CD4-positive, alpha-beta memory T cell (primary cell): ENCODE measurements around the gene EML1. TPM values are rescaled to one million over a fixed set of nuclear protein-coding genes. Genes with fewer than 3 reads are reported as not detected.

Source experiments
- CTCF ChIA-PET: fragments of 350-600 bp; sonication (Branson Sonifier 250); formaldehyde crosslinking; loops from one replicate; lab custom pipeline; 2021; ENCODE audit warnings: inconsistent platforms; ENCODE audit not compliant: partially characterized antibody; lab: Charles Lee
- POLR2A ChIA-PET: fragments of 350-600 bp; sonication (Branson Sonifier 250); formaldehyde crosslinking; loops from one replicate; lab custom pipeline; 2021; ENCODE audit not compliant: partially characterized antibody; lab: Charles Lee
- DNase-seq, 5 donors: peaks; one replicate each; pipeline versions ENCODE4 v3.0.0 to v3.0.0-alpha.2; 2020 to 2022; ENCODE audit warnings: mixed read lengths in 1 of 5
- H3K27ac ChIP-seq: one replicate; pipeline ENCODE4 v1.7.0; 2013; ENCODE audit warnings: low read depth, low read length
- H3K27me3 ChIP-seq: 2 replicates; pipeline ENCODE4 v1.7.0; 2013; ENCODE audit warnings: mild to moderate bottlenecking, low read length, moderate library complexity; ENCODE audit not compliant: insufficient read depth
- H3K36me3 ChIP-seq: 2 replicates; pipeline ENCODE4 v1.7.0; 2013; ENCODE audit warnings: mild to moderate bottlenecking, low read length, moderate library complexity; ENCODE audit not compliant: insufficient read depth
- H3K4me1 ChIP-seq: 2 replicates; pipeline ENCODE4 v1.7.0; 2013; ENCODE audit warnings: mild to moderate bottlenecking, low read length, moderate library complexity; ENCODE audit not compliant: insufficient read depth
- H3K4me3 ChIP-seq, 2 donors: one replicate each; pipeline ENCODE4 v1.7.0; 2013; ENCODE audit warnings: low read length in 2 of 2, mild to moderate bottlenecking in 1 of 2
- H3K9me3 ChIP-seq, 2 donors: one replicate each; pipeline ENCODE4 v1.7.0; 2013; ENCODE audit warnings: low read length in 2 of 2, control low read depth in 1 of 2; ENCODE audit not compliant: control insufficient read depth in 1 of 2
- H3K27ac Mint-ChIP-seq, 7 donors: one replicate each; pipeline ENCODE4 v1.8.0; 2020 to 2021; ENCODE audit warnings: mixed read lengths in 7 of 7, mild to moderate bottlenecking in 6 of 7, inconsistent platforms in 3 of 7, moderate library complexity in 3 of 7
- H3K27me3 Mint-ChIP-seq, 2 donors: one replicate each; pipeline ENCODE4 v1.8.0; 2020 to 2021; ENCODE audit warnings: mixed read lengths in 2 of 2
- H3K36me3 Mint-ChIP-seq, 2 donors: one replicate each; pipeline ENCODE4 v1.8.0; 2020 to 2021; ENCODE audit warnings: mixed read lengths in 2 of 2, inconsistent platforms in 1 of 2, mild to moderate bottlenecking in 1 of 2
- H3K4me1 Mint-ChIP-seq, 4 donors: one replicate each; pipeline ENCODE4 v1.8.0; 2020 to 2021; ENCODE audit warnings: mixed read lengths in 4 of 4, mild to moderate bottlenecking in 1 of 4
- H3K4me3 Mint-ChIP-seq, 8 donors: one replicate each; pipeline ENCODE4 v1.8.0; 2020 to 2021; ENCODE audit warnings: mixed read lengths in 8 of 8, mild to moderate bottlenecking in 7 of 8, moderate library complexity in 6 of 8, inconsistent platforms in 3 of 8
- H3K9me3 Mint-ChIP-seq, 8 donors: one replicate each; pipeline ENCODE4 v1.8.0; 2020 to 2021; ENCODE audit warnings: mixed read lengths in 8 of 8, mild to moderate bottlenecking in 5 of 8, inconsistent platforms in 3 of 8, moderate library complexity in 1 of 8
- intact Hi-C: fragments of 100-400 bp; cut with micrococcal nuclease; formaldehyde crosslinking; loops from one replicate; pipeline ENCODE4 v1.15.1; 2023
- polyA plus RNA-seq, 2 donors: library from polyadenylated mRNA; unstranded; fragments of 300-500 nt; fragmentation: Illumina TruSeq; gene quantifications; one replicate each; pipeline ENCODE4 v1.2.3, GENCODE V29; 2021
- total RNA-seq, 2 experiments: library from RNA; stranded (reverse); gene quantifications; one replicate each; pipeline ENCODE4 v1.2.3, GENCODE V29; 2021

Gene EML1
- total and polyA plus RNA-seq, 4 experiments from 2014 or later: 0.22 to 0.23 TPM; not detected in 2

DNA sequence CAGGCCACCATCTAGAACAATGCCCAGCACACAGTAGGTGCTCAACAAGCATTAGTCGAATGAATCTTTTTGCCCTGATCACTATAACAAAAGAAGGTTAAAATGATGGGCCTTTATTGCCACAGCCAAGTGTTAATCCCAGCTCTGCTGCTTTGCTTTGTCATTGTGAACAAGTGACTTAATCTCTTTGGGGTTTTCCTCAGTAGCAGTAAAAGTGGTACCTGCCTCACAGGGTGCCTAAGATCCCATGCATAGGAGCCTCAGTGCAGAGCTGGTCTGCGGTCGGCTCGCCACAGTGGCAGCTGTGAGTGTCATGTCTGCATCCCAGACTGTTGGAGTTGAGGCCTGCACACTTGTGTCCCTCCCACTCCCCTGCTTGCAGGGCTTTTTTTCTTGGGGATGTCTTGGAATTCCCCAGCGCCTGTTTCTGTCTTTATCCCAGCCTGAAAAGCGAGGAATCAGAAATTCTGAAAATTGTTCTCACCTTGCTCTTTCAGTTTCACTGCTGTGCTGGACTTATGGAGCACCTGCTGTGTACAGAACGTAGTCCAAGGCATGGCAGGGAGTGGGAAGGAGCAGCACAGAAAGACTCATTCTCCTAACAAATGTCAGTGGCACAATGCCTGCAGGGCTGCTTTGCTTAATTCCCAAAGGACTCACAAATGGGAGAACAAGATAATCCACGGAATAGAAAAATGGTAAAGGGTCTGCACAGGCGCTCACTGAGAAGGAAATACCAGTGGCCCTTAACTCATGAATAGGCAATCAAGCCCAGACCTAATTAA, 90.8 kb downstream of the EML1 start:
- Histone ChIP-seq H3K4me1 (no peaks in the 10 kb centered on the region), H3K27me3 (peaks cover 8% of the 10 kb centered on the region), H3K9me3 (no peaks in the 10 kb centered on the region), H3K36me3 (no peaks in the 10 kb centered on the region), H3K27ac (no peak overlapping the region), H3K4me3 (no peak overlapping the region)
- Mint-ChIP-seq H3K36me3 (no peaks in the 10 kb centered on the region), H3K4me1 (no peaks in the 10 kb centered on the region), H3K9me3 (no peaks in the 10 kb centered on the region), H3K4me3 (peak overlapping the region in 1 of 8 donors; percentile 31), H3K27ac (no peak overlapping the region), H3K27me3 (peaks cover 10 to 13% of the 10 kb centered on the region in 2 donors)
- DNase-seq: no peak
- intact Hi-C loops: no loop called here
- ChIA-PET CTCF (interaction anchor here (0.6 to 3.5 kb wide), 9 partner anchors 9 to 1881 kb away, joined by 3 to 20 read pairs (median 7); no protein-coding TSS in a partner anchor), POLR2A (no interaction called here)

DNA sequence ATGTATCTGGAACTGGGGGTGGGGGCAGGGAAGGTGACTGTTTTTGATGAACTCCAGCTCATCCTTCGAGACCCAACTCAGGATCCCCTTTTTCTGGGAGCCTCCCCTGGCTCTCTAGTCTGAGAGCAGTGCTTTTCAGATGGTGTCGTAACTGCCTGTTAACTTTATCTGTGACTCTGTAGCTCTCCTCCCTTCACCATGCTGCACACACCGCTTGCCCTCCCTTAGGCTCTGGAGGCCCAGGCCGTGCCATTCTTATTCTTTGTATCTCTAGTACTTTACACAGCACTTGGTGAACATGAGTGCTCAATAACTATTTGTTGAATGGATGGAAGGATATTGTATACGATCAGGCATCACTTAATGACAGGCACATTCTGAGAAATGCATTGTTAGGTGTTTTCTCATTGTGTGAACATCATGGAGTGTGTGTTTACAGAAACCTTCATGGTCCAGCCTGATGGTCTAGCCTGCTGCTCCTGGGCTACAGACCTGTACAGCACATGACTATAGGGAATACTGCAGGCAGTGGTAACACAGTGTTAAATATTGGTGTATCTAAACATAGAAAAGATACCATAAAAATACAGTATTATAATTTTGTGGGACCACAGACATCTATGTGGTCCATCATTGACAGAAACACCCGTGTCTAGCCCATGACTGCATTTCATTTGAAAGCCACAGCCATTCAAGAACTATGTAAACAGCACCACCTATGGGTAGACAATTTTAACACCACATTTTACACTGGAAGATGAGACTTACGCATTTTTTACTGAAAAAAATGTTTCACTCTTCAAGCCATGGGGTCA, 91.8 kb downstream of the EML1 start:
- ChIA-PET POLR2A (no interaction called here), CTCF (interaction anchor here (0.6 to 4.4 kb wide), 19 partner anchors 10 to 1880 kb away, joined by 3 to 31 read pairs (median 4); no protein-coding TSS in a partner anchor)
- Histone ChIP-seq H3K36me3 (no peaks in the 10 kb centered on the region), H3K4me3 (no peak overlapping the region), H3K9me3 (no peaks in the 10 kb centered on the region), H3K27ac (no peak overlapping the region), H3K4me1 (no peaks in the 10 kb centered on the region), H3K27me3 (peaks cover 4% of the 10 kb centered on the region)
- Mint-ChIP-seq H3K27me3 (peaks cover 12 to 13% of the 10 kb centered on the region in 2 donors), H3K9me3 (no peaks in the 10 kb centered on the region), H3K36me3 (no peaks in the 10 kb centered on the region), H3K4me3 (no peak overlapping the region), H3K27ac (no peak overlapping the region), H3K4me1 (no peaks in the 10 kb centered on the region)
- peak; percentile 41 to 64 (median 58) for DNase-seq
- intact Hi-C loops: loop anchor here (1.0 kb wide), 1 partner anchor 155 kb away; no protein-coding TSS in a partner anchor

DNA sequence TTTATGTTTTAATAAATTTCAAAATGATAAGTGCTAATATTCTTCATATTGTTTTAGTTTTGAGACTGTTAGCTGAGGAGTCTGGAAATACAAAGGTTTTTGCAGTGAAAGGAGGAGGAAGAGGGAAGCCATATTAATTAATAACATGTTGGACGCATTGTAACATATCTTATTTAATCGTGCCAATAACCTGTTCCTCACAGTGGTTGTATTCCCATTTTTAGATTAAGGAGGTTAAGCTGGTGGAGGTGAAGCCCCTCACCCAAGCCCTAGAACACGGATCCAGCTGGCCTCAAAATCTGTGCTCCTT, 92.4 kb downstream of the EML1 start:
- Mint-ChIP-seq H3K27me3 (peaks cover 10 to 11% of the 10 kb centered on the region in 2 donors), H3K9me3 (no peaks in the 10 kb centered on the region), H3K27ac (no peak overlapping the region), H3K36me3 (no peaks in the 10 kb centered on the region), H3K4me3 (no peak overlapping the region), H3K4me1 (no peaks in the 10 kb centered on the region)
- CTCF ChIA-PET: interaction anchor here (0.8 to 4.4 kb wide), 17 partner anchors 10 to 368 kb away, joined by 3 to 31 read pairs (median 4); no protein-coding TSS in a partner anchor
- intact Hi-C loops: loop anchor here (1.0 kb wide), 1 partner anchor 155 kb away; no protein-coding TSS in a partner anchor
- H3K4me3 ChIP-seq: no peak overlapping the region
- DNase-seq: no peak
- no peaks in the 10 kb centered on the region for H3K4me1 ChIP-seq
- H3K27ac ChIP-seq: no peak overlapping the region
- H3K27me3 ChIP-seq: peaks cover 4% of the 10 kb centered on the region
- no peaks in the 10 kb centered on the region for H3K9me3 ChIP-seq
- POLR2A ChIA-PET: interaction anchor here (0.6 kb wide), 1 partner anchor 360 kb away, joined by 3 read pairs; no protein-coding TSS in a partner anchor
- no peaks in the 10 kb centered on the region for H3K36me3 ChIP-seq

DNA sequence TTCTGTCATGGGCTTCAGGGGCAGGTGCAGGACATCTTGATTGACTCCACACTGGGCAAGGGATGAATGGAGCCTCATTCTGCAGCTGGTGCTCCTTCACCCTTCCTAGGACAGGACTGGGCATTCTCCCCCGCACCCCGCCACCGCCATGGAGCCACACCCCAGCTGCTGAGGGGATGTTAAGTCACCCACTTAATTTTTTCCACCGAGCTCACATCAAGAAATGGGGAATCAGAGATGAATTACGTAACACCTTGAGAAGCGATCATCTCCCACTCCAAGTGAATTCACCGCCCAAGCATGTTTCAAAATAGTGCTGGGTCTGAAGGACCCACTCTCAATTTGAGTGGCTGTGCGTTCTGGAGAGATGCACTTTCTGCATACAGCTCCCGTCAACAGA, 94.2 kb downstream of the EML1 start:
- Histone ChIP-seq H3K27ac (no peak overlapping the region), H3K4me1 (no peaks in the 10 kb centered on the region), H3K27me3 (no peaks in the 10 kb centered on the region), H3K36me3 (no peaks in the 10 kb centered on the region), H3K9me3 (no peaks in the 10 kb centered on the region), H3K4me3 (no peak overlapping the region)
- POLR2A ChIA-PET: no interaction called here
- CTCF ChIA-PET: interaction anchor here (3.0 to 4.4 kb wide), 3 partner anchors 8 to 158 kb away, joined by 11 to 31 read pairs (median 20); no protein-coding TSS in a partner anchor
- Mint-ChIP-seq H3K27me3 (peaks cover 5 to 7% of the 10 kb centered on the region in 2 donors), H3K4me1 (no peaks in the 10 kb centered on the region), H3K27ac (no peak overlapping the region), H3K4me3 (no peak overlapping the region), H3K9me3 (no peaks in the 10 kb centered on the region), H3K36me3 (no peaks in the 10 kb centered on the region)
- DNase-seq: no peak
- intact Hi-C loops: no loop called here

DNA sequence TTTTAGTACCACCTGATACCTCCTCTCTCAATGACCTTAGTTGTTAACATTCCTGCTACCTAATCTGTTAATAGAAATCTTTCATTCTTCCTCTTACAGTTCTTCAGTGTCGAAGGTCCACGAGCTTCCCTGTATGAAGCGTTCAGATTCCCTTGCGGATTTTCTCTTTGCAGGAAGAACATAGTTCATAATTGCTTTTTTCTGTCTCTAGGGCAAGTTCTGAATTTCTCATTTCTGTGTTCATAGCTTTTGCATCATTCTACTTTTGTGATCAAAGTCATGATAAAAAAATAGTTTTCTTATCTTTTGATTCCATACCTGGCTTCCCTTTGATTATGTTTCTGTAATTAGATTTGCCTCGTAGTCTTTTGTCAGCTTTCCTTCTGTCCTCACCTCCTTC, 94.9 kb downstream of the EML1 start:
- DNase-seq: no peak
- CTCF ChIA-PET: interaction anchor here (1.0 to 4.4 kb wide), 4 partner anchors 8 to 159 kb away, joined by 3 to 31 read pairs (median 7); no protein-coding TSS in a partner anchor
- POLR2A ChIA-PET: no interaction called here
- Histone ChIP-seq H3K4me3 (no peak overlapping the region), H3K27ac (no peak overlapping the region), H3K27me3 (no peaks in the 10 kb centered on the region), H3K4me1 (no peaks in the 10 kb centered on the region), H3K9me3 (no peaks in the 10 kb centered on the region), H3K36me3 (no peaks in the 10 kb centered on the region)
- intact Hi-C loops: no loop called here
- Mint-ChIP-seq H3K36me3 (no peaks in the 10 kb centered on the region), H3K9me3 (no peaks in the 10 kb centered on the region), H3K4me1 (no peaks in the 10 kb centered on the region), H3K27me3 (peaks cover 5 to 9% of the 10 kb centered on the region in 2 donors), H3K27ac (no peak overlapping the region), H3K4me3 (no peak overlapping the region)

DNA sequence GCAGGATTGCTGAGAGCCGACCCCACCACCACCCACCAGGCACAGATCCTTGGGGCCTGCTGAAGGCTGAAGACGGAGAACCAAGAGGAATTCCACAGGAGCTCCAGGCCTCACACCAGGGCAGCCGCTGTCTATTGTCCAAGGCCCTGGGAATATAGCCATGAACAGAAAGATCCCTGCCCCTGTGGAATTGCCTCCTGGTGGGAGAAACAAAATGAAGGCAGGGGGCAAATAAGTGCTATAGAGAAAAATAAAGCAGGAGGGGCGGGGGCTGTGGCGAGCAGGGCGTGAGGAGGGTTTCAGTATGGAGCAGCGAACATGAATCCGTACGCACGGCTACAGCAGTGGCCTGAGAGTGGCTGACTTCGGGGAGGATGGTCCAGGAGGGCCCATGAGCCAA, 96.1 kb downstream of the EML1 start:
- no peak for DNase-seq
- Histone ChIP-seq H3K4me3 (no peak overlapping the region), H3K36me3 (no peaks in the 10 kb centered on the region), H3K27ac (no peak overlapping the region), H3K27me3 (no peaks in the 10 kb centered on the region), H3K4me1 (no peaks in the 10 kb centered on the region), H3K9me3 (no peaks in the 10 kb centered on the region)
- ChIA-PET CTCF (interaction anchor here (1.5 to 4.4 kb wide), 3 partner anchors 10 to 160 kb away, joined by 3 to 31 read pairs (median 11); no protein-coding TSS in a partner anchor), POLR2A (no interaction called here)
- Mint-ChIP-seq H3K4me3 (no peak overlapping the region), H3K36me3 (no peaks in the 10 kb centered on the region), H3K9me3 (no peaks in the 10 kb centered on the region), H3K27me3 (peaks cover 4 to 9% of the 10 kb centered on the region in 2 donors), H3K27ac (no peak overlapping the region), H3K4me1 (no peaks in the 10 kb centered on the region)
- intact Hi-C loops: no loop called here

DNA sequence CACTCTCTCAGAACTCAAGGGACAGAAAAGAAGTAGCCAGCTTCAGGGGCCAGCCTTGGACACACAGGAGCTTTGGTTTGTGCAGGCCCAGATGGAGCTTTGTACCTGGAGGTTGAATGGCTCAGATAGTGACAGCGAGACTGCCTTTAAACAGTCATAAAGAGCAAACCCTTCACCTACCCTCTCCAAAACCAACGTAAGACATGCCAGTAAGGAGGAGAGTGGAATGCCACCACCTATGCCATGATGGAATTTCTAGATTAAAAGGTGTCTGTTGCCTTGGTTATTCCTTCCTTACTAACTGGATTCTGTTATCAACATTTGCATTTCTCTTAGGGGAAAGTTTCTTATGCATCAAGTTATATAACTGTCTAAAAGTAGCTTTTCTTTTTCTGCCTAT, 98.1 kb downstream of the EML1 start:
- ChIA-PET CTCF (interaction anchor here (1.1 kb wide), 1 partner anchor 9 kb away, joined by 3 read pairs; no protein-coding TSS in a partner anchor), POLR2A (no interaction called here)
- intact Hi-C loops: no loop called here
- H3K4me3 ChIP-seq: no peak overlapping the region
- H3K27ac Mint-ChIP-seq: no peak overlapping the region
- no peaks in the 10 kb centered on the region for H3K27me3 ChIP-seq
- peaks cover 6 to 8% of the 10 kb centered on the region in 2 donors for H3K27me3 Mint-ChIP-seq
- H3K36me3 Mint-ChIP-seq: no peaks in the 10 kb centered on the region
- H3K4me1 ChIP-seq: no peaks in the 10 kb centered on the region
- no peaks in the 10 kb centered on the region for H3K36me3 ChIP-seq
- H3K9me3 ChIP-seq: no peaks in the 10 kb centered on the region
- H3K4me3 Mint-ChIP-seq: no peak overlapping the region
- H3K4me1 Mint-ChIP-seq: no peaks in the 10 kb centered on the region
- no peak for DNase-seq
- no peak overlapping the region for H3K27ac ChIP-seq
- H3K9me3 Mint-ChIP-seq: no peaks in the 10 kb centered on the region
